Measurements from ENCODE around the gene ARHGAP6. TPM values are rescaled to one million over a fixed set of nuclear protein-coding genes. Genes with fewer than 3 reads are reported as not detected.

The ARHGAP6 gene
- total and polyA plus RNA-seq, 2 experiments from 2014 or later = 0.26 to 0.59 TPM

- TF ChIP-seq ZNF462 (CRISPR knock-in tag; IDR thresholded peaks at IDR 0.05) = no peak
Measured at GRCh38 chrX:11447418-11447817, 218.3 kb downstream of the ARHGAP6 start (continued).

- H3K9me3 Mint-ChIP-seq = no peaks in the 10 kb centered on the region
Measured at GRCh38 chrX:11446949-11447348, 218.8 kb downstream of the ARHGAP6 start.

GRCh38 chrX:11446336-11446735 lies 219.4 kb downstream of the ARHGAP6 start:
- no peak overlapping the region for H3K4me2 ChIP-seq
- H4K20me1 ChIP-seq (replicated peaks; ENCODE audit: insufficient read depth) = no peaks in the 10 kb centered on the region
- TF ChIP-seq REST (IDR thresholded peaks at IDR 0.05; ENCODE audit: unreplicated experiment) (no peak), ZNF331 (CRISPR knock-in tag; IDR thresholded peaks at IDR 0.05; ENCODE audit: low read depth) (no peak), EZH2phosphoT487 (IDR thresholded peaks at IDR 0.05; ENCODE audit: unreplicated experiment) (no peak), POLR2AphosphoS5 (IDR thresholded peaks at IDR 0.05; ENCODE audit: low read depth) (no peak), ZNF114 (CRISPR knock-in tag; IDR thresholded peaks at IDR 0.05) (no peak), EZH2 (IDR thresholded peaks at IDR 0.05; ENCODE audit: low read depth, unreplicated experiment) (no peak), ETS1 (IDR thresholded peaks at IDR 0.05) (no peak)

More at GRCh38 chrX:11446949-11447348, 218.8 kb downstream of the ARHGAP6 start:
- Histone ChIP-seq H3K79me2 (replicated peaks; ENCODE audit: insufficient read depth) (no peaks in the 10 kb centered on the region), H4K20me1 (replicated peaks; ENCODE audit: insufficient read depth) (no peaks in the 10 kb centered on the region), H3K27ac (ENCODE audit: low read depth) (no peak overlapping the region), H3F3A (replicated peaks; ENCODE audit: low read depth) (no peaks in the 10 kb centered on the region), H3K4me2 (no peak overlapping the region), H3K4me1 (ENCODE audit: insufficient read depth) (no peaks in the 10 kb centered on the region), H3K36me3 (ENCODE audit: insufficient read depth) (no peaks in the 10 kb centered on the region), H3K27me3 (ENCODE audit: insufficient read depth) (no peaks in the 10 kb centered on the region), H3K9me2 (ENCODE audit: insufficient read depth) (no peaks in the 10 kb centered on the region), H2AFZ (no peak overlapping the region), H3K4me3 (no peak overlapping the region)
- no peak for TF ChIP-seq STAT1 (IDR thresholded peaks at IDR 0.05; ENCODE audit: unreplicated experiment)
- no peak overlapping the region for H3K27ac Mint-ChIP-seq
- ATAC-seq (no peak), DNase-seq (ENCODE audit: low spot score) (no peak)
- H3K4me3 Mint-ChIP-seq = no peak overlapping the region
- H3K27me3 Mint-ChIP-seq (ENCODE audit: insufficient read depth, low read depth, poor library complexity) = peaks cover 1% of the 10 kb centered on the region
- peaks cover 7% of the 10 kb centered on the region; the same call in 2 of the 3 replicates for H3K4me1 Mint-ChIP-seq
- no peaks in the 10 kb centered on the region for H3K36me3 Mint-ChIP-seq (ENCODE audit: low read depth)

More at GRCh38 chrX:11446336-11446735, 219.4 kb downstream of the ARHGAP6 start:
- H3K4me1 Mint-ChIP-seq = peaks cover 7% of the 10 kb centered on the region; the same call in 2 of the 3 replicates
- no peaks in the 10 kb centered on the region for H3K79me2 ChIP-seq (replicated peaks; ENCODE audit: insufficient read depth)
- H3K4me3 ChIP-seq = no peak overlapping the region
- no peak overlapping the region for H3K27ac ChIP-seq (ENCODE audit: low read depth)
- H2AFZ ChIP-seq = no peak overlapping the region
- no peaks in the 10 kb centered on the region for H3K9me3 Mint-ChIP-seq
- no peak for ATAC-seq
- H3K9me2 ChIP-seq (ENCODE audit: insufficient read depth) = no peaks in the 10 kb centered on the region
- H3F3A ChIP-seq (replicated peaks; ENCODE audit: low read depth) = no peaks in the 10 kb centered on the region
- H3K36me3 ChIP-seq (ENCODE audit: insufficient read depth) = no peaks in the 10 kb centered on the region
- H3K36me3 Mint-ChIP-seq (ENCODE audit: low read depth) = no peaks in the 10 kb centered on the region
- no peaks in the 10 kb centered on the region for H3K27me3 ChIP-seq (ENCODE audit: insufficient read depth)
- peaks cover 1% of the 10 kb centered on the region for H3K27me3 Mint-ChIP-seq (ENCODE audit: insufficient read depth, low read depth, poor library complexity)
- no peak overlapping the region for H3K4me3 Mint-ChIP-seq
- no peak overlapping the region for H3K27ac Mint-ChIP-seq
- no peaks in the 10 kb centered on the region for H3K4me1 ChIP-seq (ENCODE audit: insufficient read depth)
- no peak for DNase-seq (ENCODE audit: low spot score)
